Kidney tubule cell (primary cell): Measurements from ENCODE around the gene TAS1R2.
"Not testable (repeated sequence)": the region's sequence is repeated elsewhere in the genome, so short reads cannot be mapped to it uniquely, and the experiment has no call there.

Source experiments
- DNase-seq: peaks from one replicate; pipeline ENCODE4 v3.0.0-alpha.2; 2018; ENCODE audit warnings: low spot score

Gene TAS1R2

GRCh38 chr1:18859560-18859959 lies at the start of gene TAS1R2:
TSS of gene TAS1R2 (minus strand) at chr1:18859660. CDS start at chr1:18859660, 0 bp downstream.
- no peak for DNase-seq

- no peak for DNase-seq
Measured at GRCh38 chr1:18907917-18908845, 48.7 kb upstream of the TAS1R2 start.

DNA sequence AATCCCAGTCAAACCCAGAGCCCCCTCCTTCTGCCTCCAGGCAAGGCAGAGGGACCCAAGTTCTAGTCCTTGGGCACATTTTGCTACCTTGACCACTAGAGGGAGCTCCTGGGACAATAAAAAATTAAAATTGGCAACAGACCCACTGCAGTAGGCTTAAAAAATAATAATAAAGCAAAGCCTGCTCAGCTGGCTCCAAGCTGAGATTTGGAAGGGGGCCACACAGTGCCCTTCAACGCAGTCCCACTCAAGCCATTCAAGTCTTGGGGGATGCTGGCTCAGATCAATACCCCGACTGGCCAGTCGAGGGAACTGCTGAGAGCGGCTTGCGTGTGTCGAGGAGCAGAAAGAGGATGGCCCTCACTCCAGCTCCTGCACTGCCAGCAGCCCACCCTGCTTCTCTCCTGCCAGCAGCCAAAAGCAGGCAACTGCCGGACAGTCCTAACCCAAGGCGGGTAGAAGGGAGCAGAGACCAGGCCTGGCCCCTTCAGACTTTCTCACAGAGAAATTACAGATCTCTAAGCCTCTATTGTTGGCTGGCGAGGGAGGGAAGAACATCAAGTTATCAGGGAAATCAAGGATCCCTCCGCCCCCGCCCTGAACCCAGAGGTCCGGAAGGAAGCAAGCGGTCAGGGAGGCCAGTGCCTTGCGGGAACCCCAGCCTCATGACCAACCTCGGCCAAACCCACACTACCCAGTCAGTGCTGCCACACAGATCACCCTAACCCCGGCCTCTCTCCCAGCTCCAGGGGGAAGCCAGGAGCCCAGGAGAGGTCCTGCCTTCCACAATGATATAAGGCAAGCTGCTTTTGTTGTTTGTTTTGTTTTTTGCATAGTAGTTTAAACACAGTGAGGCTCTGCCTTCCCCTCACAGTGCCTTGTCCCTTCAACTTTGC lies 47.8 kb upstream of the TAS1R2 start:
- peak; percentile 70 for DNase-seq

GRCh38 chr1:18903291-18903756 lies 43.9 kb upstream of the TAS1R2 start:
- DNase-seq = no peak

- peak; percentile 98 for DNase-seq
Measured at GRCh38 chr1:18902523-18903290, 43.2 kb upstream of the TAS1R2 start, which contains the start of gene ALDH4A1. TSS of gene ALDH4A1 (minus strand) at chr1:18902555. CDS start at chr1:18902523, 32 bp downstream.

DNA sequence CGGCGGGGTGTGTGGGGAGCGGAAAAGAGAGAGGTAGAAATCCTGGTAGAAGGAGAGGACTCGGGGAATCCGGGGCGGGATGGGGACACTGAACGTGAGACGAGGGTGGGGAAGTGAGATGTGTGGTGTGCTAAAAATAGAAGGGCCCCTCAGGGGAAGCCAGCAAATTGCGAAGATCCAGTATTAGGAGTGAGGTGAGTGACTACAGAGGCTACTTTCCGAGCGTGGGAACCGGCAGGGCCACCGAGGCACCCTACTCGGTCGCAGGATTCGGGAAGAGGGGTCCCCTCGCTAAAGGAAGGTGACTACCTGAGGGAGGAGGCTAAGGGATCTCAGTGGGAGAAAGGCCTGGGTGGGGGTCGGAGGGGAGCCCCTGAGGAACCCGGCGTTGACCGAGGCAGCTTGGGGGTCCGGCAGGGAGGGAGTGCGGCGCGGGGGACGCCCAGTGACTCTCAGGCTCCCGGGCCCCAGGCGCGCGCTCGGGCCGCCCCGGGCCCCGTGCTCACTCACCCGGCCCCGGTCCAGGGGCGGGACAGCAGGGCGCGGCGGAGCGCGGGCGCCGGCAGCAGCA lies 42.6 kb upstream of the TAS1R2 start:
- peak; percentile 28 for DNase-seq

DNA sequence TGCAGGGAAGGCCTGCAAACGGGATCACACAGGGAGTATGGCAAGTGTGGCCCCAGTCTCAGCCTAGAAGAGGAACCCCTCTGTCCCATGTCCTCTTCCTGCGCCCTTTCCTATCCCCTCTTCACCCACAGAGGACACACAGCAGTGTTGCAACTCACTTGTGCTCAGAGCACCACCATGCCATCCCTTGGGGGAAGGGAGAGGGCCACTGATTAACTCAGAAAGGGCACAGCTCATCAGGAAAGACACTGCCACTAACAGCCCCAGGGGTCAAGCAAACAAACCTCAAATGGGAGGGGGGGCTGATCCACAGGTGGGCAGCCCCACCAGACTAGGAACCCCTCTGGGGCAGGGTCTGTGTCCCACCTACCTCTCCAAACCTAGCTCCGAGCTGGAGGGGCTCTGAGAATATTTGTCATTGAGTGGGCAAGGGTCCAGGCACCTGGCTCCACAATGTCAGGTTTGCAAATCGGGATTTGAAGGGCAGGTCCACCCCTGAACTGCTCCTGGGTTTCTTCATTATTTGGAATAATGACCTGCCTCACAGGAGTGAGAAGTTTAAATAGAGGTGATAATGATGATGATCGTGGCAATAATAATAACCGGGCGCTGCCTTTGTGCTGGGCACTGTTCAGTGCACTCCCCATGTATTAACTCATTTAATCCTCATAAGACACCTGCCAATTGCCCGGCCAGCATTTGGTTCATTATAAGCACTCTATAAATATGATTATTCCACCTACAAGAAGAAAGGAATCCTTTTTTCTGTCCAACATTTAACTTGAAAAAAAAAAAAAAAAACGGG lies 41.9 kb upstream of the TAS1R2 start:
- peak; percentile 47 for DNase-seq

DNA sequence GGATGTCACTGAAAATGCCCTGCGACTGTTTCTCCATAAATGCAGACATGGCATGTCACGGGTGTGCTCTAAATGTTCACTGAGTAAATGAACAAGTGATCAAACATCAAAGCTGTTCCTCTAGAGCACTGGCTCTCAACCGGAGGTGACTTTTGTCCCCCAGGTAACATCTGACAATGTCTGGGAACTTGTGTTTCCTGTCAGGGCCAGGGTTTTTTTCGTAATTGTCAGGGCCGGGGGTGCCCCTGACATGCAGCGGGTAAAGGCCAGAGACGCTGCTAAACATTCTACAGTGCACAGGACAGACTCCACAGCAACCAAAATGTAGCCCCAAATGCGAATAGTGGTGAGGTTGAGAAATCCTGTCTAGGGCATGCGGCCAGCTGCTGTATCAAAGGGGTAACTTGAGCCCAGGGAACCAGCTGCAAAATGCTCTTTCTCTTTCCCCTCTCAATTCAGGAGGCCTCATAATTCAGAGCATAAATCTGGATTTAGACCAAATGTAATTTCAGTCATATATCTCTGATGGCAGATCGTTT lies 40.9 kb upstream of the TAS1R2 start:
- DNase-seq = no peak

DNA sequence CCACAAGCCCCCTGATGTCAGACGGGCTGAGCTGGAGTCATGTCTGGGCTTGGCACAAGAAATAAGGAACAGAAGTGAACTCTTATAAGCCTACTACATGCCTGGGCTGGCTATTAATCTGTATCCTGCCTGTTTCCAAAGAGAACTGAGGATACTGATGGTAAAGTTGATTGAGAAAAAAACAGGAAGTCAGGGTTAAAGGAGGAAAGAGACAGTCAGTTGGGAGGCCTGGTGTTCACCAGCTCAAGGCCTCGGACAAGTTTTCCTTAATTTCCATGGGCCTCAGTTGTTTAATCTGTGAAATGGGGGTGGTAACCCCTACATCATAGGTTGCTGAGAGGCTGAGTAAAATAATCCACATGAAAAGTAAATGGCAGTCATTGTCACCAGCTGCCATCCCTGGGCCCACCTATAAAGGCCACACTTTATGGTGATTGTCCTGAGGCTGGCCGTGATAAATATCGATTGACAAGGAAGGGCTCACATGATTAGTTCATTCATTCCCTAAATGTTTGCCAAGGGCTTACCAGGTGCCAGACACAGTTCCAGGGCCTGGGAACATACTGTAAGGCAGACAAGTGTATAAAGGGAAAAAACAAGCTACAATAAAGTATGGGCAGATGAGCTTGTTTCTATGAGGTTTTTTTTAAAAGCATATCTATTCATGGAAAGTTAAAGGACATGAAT lies 40.0 kb upstream of the TAS1R2 start:
- DNase-seq = no peak

GRCh38 chr1:18898567-18898966 lies 39.1 kb upstream of the TAS1R2 start:
- no peak for DNase-seq

GRCh38 chr1:18895317-18895716 lies 35.9 kb upstream of the TAS1R2 start:
- DNase-seq = no peak

- DNase-seq = no peak
Measured at GRCh38 chr1:18893120-18893519, 33.7 kb upstream of the TAS1R2 start.

- not testable (repeated sequence) for DNase-seq
Measured at GRCh38 chr1:18891858-18892257, 32.4 kb upstream of the TAS1R2 start.

- DNase-seq = no peak
Measured at GRCh38 chr1:18891426-18891780, 31.9 kb upstream of the TAS1R2 start.

DNA sequence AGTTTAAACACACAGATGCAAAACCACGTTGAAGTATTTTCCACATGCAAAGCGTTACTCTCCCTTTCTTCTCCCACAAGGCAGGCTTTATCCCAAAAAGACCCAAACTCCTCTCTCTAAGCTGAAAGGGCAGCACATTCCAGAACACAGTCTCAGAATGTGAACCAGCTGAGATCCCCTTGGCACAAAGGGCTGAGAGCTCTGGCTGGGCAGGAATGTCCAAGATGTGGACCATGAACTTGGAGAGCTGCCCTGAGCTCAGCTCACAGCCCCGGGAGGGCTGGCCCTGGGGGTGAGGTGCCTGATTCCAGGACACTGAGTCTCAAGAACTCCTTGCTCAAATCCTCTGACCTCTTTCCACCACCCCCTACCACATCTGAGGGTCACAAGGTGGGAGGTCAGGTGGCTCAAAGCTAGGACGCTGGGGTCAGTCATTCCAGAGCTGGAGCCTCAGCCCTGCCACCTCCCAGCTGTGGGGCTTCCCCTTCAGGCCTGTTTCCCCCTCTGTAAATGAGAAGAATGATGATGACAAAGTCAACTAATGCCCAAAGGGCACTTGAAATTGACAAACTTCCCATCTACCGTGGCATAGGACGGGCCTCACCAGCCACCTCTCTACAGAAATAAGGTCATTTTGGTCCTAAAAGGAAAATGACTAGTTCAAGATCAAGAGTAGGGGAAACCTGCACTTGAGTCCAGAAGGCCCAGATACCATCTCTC lies 31.4 kb upstream of the TAS1R2 start:
- DNase-seq = peak; percentile 27

DNA sequence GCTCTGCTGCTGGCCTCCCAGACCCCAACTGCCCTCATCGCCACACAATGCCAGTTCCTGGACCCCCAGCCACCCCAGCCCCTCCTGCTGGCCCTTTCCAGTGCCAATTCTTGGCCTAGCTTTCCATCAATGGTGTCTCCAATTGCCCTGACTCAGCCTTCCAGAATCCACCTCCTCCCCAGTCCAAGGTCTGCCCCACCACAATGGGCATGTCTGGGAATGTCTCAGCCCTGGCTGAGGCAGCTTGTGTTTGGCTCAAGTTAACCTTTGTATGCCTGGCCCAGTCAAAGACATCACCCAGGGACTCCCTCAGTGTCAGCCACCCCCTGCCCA lies 26.5 kb upstream of the TAS1R2 start:
- DNase-seq = peak; percentile 75

GRCh38 chr1:18885311-18886002 lies 26.0 kb upstream of the TAS1R2 start:
- no peak for DNase-seq

DNA sequence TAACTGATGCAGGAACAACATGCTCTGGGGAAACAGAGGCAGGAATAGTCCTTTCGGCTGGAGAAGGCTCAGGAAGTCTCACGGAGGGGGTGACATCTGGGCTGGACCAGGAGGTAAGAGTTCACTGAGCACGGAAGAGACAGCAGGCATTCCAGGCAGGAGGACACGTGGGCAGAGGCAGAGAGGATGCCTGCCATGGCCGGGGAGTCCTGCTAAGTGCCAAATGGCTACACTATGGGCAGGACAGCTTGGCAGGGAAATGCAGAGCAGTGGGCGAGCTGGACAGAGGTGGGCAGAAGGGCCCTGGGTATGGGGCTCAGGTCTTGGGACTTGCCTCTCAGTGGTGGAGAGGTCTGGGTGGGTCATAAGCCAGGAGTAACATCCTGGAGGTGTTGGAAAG lies 25.3 kb upstream of the TAS1R2 start:
- no peak for DNase-seq

- no peak for DNase-seq
Measured at GRCh38 chr1:18884419-18884717, 24.9 kb upstream of the TAS1R2 start.
